ENCODE measurements around the gene KCNQ1. TPM values are rescaled to one million over a fixed set of nuclear protein-coding genes. Genes with fewer than 3 reads are reported as not detected.

The KCNQ1 gene
- total and polyA plus RNA-seq, 9 of the 15 experiments (the other 6 are each of a cell fraction or from before 2014, with no cell fraction given) = 0.44 TPM; not detected in 8

GRCh38 chr11:2474059-2474901 lies 29.5 kb downstream of the KCNQ1 start (continued):
- TF ChIP-seq TCFL5 (CRISPR knock-in tag; conservative IDR thresholded peaks at IDR 0.05) (no peak), SLC30A9 (CRISPR knock-in tag; IDR thresholded peaks at IDR 0.05) (no peak), NBN (IDR thresholded peaks at IDR 0.05; ENCODE audit: low read depth) (no peak), TEAD4 (IDR thresholded peaks at IDR 0.05; ENCODE audit: low read length) (no peak), TEAD4 (CRISPR knock-in tag; IDR thresholded peaks at IDR 0.05; ENCODE audit: borderline replicate concordance) (no peak), IFI16 (CRISPR knock-in tag; IDR thresholded peaks at IDR 0.05) (no peak), ZNF277 (CRISPR knock-in tag; IDR thresholded peaks at IDR 0.05; ENCODE audit: borderline replicate concordance) (no peak), ATF7 (IDR thresholded peaks at IDR 0.05) (no peak), ZNF561 (CRISPR knock-in tag; conservative IDR thresholded peaks at IDR 0.05) (no peak)
